Right lobe of liver (tissue), 6 donors: ENCODE data around the gene RAET1G. TPM values are rescaled to one million over a fixed set of nuclear protein-coding genes. Genes with fewer than 3 reads are reported as not detected.

ENCODE experiments used
- ATAC-seq, 4 donors: fragments of 200-7000 bp; cut with Tn5 transposase; one replicate each; pipeline ENCODE4 v1.9.1; 2020; ENCODE audit warnings: mild to moderate bottlenecking in 4 of 4, moderate library complexity in 4 of 4
- DNase-seq, 3 donors: peaks; one replicate each; pipeline ENCODE4 v3.0.0-alpha.2; 2020
- H3K27ac ChIP-seq, 3 donors: fragments of 200-600 bp; one replicate each; pipeline ENCODE4 v1.8.0; 2022
- H3K27me3 ChIP-seq, 2 donors: fragments of 200-600 bp; one replicate each; pipeline ENCODE4 v1.8.0; 2022
- H3K36me3 ChIP-seq, 4 donors: fragments of 200-600 bp; sonication (generic) in 1 of 4; one replicate each; pipeline versions ENCODE4 v1.5.1 to v1.8.0; 2017 to 2022; ENCODE audit warnings: control low read depth in 1 of 4
- H3K4me1 ChIP-seq, 4 donors: fragments of 200-600 bp; sonication (generic) in 1 of 4; one replicate each; pipeline versions ENCODE4 v1.5.1 to v1.8.0; 2017 to 2022; ENCODE audit warnings: control low read depth in 1 of 4
- H3K4me3 ChIP-seq, 3 donors: fragments of 200-600 bp; one replicate each; pipeline ENCODE4 v1.8.0; 2022
- H3K9me3 ChIP-seq, 4 donors: fragments of 200-600 bp; sonication (generic) in 1 of 4; one replicate each; pipeline versions ENCODE4 v1.5.1 to v1.8.0; 2017 to 2022; ENCODE audit warnings: control low read depth in 1 of 4
- CTCF ChIP-seq, 4 donors: fragments of 200-600 bp in 3 of 4; fragments of 450-650 bp in 1 of 4; IDR thresholded peaks; one replicate each; pipeline versions ENCODE4 v1.5.1 to v1.8.0; 2016 to 2022; ENCODE audit warnings: antibody characterized with exemption in 4 of 4, mild to moderate bottlenecking in 2 of 4
- POLR2A ChIP-seq: fragments of 450-650 bp; IDR thresholded peaks from one replicate; pipeline ENCODE4 v1.6.1; 2017; ENCODE audit warnings: antibody characterized with exemption, mild to moderate bottlenecking
- WGBS: methylation state at CpG from one replicate; pipeline ENCODE4 v1.1.6; 2018; ENCODE audit warnings: low coverage, low lambda C conversion rate; ENCODE audit not compliant: insufficient coverage; ENCODE audit errors: missing lambda C conversion rate; 5-methylcytosine and 5-hydroxymethylcytosine counted together
- intact Hi-C, 2 donors: fragments of 100-400 bp; cut with DNase I; formaldehyde crosslinking; loops; one replicate each; pipeline versions ENCODE4 v1.11.2 to v1.14.1; 2022
- total RNA-seq, 6 experiments: library from RNA; depleted of rRNA in 2 of 6; stranded (reverse); fragments of >200 nt in 2 of 6; fragmentation: NEBNext Ultra II Directional in 3 of 6; extraction: Animal tissue kit (Norgen Biotek cat#: 25700) in 3 of 6; gene quantifications; one replicate each; pipeline versions ENCODE4 v1.1.0 to v1.2.4, GENCODE V29; 2016 to 2023
- donor health status: DM: no; HTN: yes; CAD: no.
- donor health status: DM: no; HTN: no; CAD: no.
- donor health status: DM: no; HTN: no; CAD: no.
- donor health status: DM: no; HTN: yes; CAD: no.
- donor health status: DM: no; HTN: yes; CAD: no.

The RAET1G gene
- total RNA-seq, 6 experiments from 2014 or later, result not detected

GRCh38 chr6:149876241-149876933, 46.5 kb downstream of the RAET1G start:
- DNase-seq (no peak), ATAC-seq (no peak)
- no peaks in the 10 kb centered on the region for H3K27me3 ChIP-seq
- no peak overlapping the region for H3K27ac ChIP-seq
- no peaks in the 10 kb centered on the region for H3K9me3 ChIP-seq
- H3K4me3 ChIP-seq, result no peak overlapping the region
- intact Hi-C loops, result no loop called here
- H3K36me3 ChIP-seq, result no peaks in the 10 kb centered on the region
- TF ChIP-seq POLR2A, result no peak
- TF ChIP-seq CTCF (IDR thresholded peaks at IDR 0.05), result no peak
- no peaks in the 10 kb centered on the region for H3K4me1 ChIP-seq
- WGBS, result 93% methylated on average over 3 of the region's 3 CpGs

GRCh38 chr6:149872233-149872632, 50.7 kb downstream of the RAET1G start:
- H3K36me3 ChIP-seq, result no peaks in the 10 kb centered on the region
- TF ChIP-seq CTCF (IDR thresholded peaks at IDR 0.05), result no peak
- no peak for TF ChIP-seq POLR2A
- DNase-seq (no peak), ATAC-seq (no peak)
- H3K27ac ChIP-seq, result no peak overlapping the region
- WGBS, result 75% methylated on average over 1 of the region's 1 CpG
- intact Hi-C loops, result no loop called here
- H3K4me1 ChIP-seq, result peaks cover 0 to 10% (median 0%) of the 10 kb centered on the region in 4 donors
- H3K4me3 ChIP-seq, result no peak overlapping the region
- H3K9me3 ChIP-seq, result no peaks in the 10 kb centered on the region
- no peaks in the 10 kb centered on the region for H3K27me3 ChIP-seq

GRCh38 chr6:149871182-149871581, 51.7 kb downstream of the RAET1G start:
- no peak for ATAC-seq
- TF ChIP-seq CTCF (IDR thresholded peaks at IDR 0.05) (no peak), POLR2A (no peak)

GRCh38 chr6:149869275-149869892, 53.5 kb downstream of the RAET1G start:
- no peak for DNase-seq
- H3K27me3 ChIP-seq, result no peaks in the 10 kb centered on the region
- no peaks in the 10 kb centered on the region for H3K36me3 ChIP-seq
- H3K4me1 ChIP-seq, result peaks cover 0 to 15% (median 0%) of the 10 kb centered on the region in 4 donors
- no peak for ATAC-seq
- no peaks in the 10 kb centered on the region for H3K9me3 ChIP-seq
- TF ChIP-seq CTCF (IDR thresholded peaks at IDR 0.05), result no peak
- no peak for TF ChIP-seq POLR2A
- no peak overlapping the region for H3K27ac ChIP-seq
- intact Hi-C loops, result no loop called here
- H3K4me3 ChIP-seq, result no peak overlapping the region
- WGBS, result 76% methylated on average over 10 of the region's 10 CpGs

More at GRCh38 chr6:149871182-149871581, 51.7 kb downstream of the RAET1G start:
- H3K27me3 ChIP-seq, result no peaks in the 10 kb centered on the region
- H3K4me3 ChIP-seq, result no peak overlapping the region
- H3K4me1 ChIP-seq, result peaks cover 0 to 10% (median 0%) of the 10 kb centered on the region in 4 donors
- H3K9me3 ChIP-seq, result no peaks in the 10 kb centered on the region
- no peaks in the 10 kb centered on the region for H3K36me3 ChIP-seq
- WGBS, result 85% methylated on average over 2 of the region's 2 CpGs
- H3K27ac ChIP-seq, result no peak overlapping the region
- no peak for DNase-seq
- intact Hi-C loops, result no loop called here
